ENCODE measurements around the gene CREB5.

- TF ChIP-seq CTCF (conservative IDR thresholded peaks at IDR 0.05; ENCODE audit: low read length) (no peak), EZH2phosphoT487 (IDR thresholded peaks at IDR 0.05; ENCODE audit: borderline replicate concordance) (no peak)
Observed at GRCh38 chr7:28533731-28534531, 121.6 kb downstream of the CREB5 start.

Data from Loucy (cell line).